ENCODE results near the gene OAF.
A peak's percentile ranks its signal among the peaks of the same experiment; 100 is the strongest.
"Not testable (repeated sequence)": the region's sequence is repeated elsewhere in the genome, so short reads cannot be mapped to it uniquely, and the experiment has no call there.

Gene OAF

DNA sequence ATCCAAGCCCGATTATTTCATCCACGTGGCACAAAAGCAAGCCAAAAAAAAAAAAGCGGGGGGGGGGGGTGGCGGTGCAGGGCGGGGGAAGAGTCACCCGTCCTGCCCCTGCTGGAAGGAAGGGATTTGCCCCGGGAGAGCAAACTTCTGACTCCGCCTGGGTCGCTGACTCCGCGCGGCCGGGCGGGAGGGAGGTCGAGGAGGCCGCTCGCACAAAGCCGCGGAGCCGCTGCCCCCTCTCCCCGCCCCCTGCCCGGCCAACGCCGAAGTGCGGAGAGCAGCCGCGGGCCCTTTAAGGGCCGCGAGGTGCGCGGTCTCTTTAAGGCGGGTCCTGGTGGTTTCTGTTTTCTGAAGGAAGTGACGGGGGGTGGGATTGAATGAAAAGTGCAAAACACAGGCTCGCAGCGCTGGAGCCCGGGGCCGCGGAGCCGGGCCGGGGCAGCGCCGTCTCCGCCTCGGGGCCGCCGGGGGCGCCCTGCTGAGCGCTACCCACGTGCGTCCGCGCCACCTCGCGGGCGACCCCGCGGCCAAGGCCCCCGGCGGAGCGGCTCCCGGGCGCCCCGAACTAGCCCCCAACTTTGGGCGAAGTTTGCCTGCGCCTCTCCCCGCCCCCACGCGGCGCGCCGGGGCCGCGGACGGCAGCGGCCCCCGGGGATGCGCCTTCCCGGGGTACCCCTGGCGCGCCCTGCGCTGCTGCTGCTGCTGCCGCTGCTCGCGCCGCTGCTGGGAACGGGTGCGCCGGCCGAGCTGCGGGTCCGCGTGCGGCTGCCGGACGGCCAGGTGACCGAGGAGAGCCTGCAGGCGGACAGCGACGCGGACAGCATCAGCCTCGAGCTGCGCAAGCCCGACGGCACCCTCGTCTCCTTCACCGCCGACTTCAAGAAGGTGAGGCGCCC lies at the start of gene OAF:
TSS of gene OAF (plus strand) at position 407 of the 896 bp plus-strand sequence. CDS start at position 655, 248 bp downstream.
- peak; percentile 27 for DNase-seq

- no peak for DNase-seq
These were observed 43.2 kb upstream of the OAF start for GRCh38 chr11:120167659-120168058.

DNA sequence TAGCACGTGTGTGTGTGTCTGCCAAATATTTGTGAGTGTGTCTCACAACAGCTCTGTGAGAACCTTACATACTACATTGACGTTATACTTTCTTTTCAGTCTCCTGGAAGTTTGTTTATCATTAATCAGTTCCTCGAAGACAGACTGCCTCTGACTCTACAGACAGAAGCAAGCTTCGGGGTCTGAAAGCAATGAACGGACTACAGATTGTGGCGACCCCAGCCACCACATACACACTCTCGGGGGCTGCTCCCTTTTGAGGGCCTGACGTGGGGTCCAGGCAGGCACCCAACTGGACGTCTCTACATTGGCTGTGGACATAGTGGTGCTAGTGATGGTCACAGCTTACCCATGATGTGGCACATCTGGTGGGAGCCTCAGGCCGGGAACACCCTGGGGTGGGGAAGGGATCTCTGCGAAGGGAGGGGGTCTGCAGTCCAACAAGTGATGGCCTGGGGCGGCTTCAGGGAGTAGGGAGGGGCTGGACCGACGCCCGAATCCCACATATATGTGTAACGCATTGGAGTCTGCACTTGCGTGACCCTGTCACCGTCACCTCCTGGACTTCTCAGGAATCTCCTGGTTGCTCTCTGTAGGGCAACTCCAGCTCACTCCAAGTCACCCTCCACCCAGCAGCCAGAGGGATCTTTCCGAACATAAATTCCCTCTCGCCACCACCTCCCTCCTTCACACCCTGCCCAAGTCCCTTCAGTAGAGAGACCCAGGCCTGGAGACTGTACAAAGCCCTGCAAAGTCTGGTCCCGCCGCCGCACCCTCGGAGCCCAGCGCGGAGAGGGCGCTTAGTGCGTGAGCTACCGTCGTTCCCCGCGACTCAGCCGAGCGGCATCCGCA lies 42.5 kb upstream of the OAF start:
- no peak for DNase-seq

DNA sequence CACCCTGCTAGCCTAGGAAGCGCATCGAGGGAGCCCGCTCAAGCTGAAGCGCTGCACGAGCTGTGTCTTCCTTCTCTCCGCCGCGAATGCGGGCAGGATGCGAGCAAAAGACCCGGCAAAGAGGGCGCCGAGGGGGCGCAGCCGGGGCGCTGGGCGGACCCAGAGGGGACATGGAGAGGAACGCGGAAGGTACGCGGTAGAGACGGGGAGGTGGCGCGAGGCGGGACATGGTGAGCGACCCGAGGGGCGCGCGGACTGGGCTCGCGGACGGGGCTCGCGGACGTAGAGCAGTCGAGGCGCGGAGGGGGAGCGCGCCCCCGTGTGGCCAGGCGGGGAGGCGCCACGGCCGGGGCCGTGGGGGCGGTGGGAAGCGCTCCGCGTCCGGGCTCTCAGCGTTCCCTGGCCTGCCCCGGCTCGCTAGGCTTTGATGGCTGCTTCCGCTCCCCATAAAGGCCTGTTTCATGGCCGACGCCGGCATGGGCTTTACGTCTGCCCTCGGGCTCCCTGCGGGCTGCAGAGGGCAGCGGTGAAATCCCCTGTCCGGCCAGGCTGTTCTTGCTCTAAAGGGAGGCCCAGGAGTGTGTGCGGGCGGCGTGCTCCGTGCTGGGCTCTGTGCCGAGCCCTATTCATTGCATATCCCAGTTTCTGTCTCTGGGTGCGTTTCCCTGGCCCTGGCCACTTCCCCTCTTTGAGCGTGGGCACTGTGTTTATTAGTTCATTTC lies 41.7 kb upstream of the OAF start:
- DNase-seq: peak; percentile 30

DNA sequence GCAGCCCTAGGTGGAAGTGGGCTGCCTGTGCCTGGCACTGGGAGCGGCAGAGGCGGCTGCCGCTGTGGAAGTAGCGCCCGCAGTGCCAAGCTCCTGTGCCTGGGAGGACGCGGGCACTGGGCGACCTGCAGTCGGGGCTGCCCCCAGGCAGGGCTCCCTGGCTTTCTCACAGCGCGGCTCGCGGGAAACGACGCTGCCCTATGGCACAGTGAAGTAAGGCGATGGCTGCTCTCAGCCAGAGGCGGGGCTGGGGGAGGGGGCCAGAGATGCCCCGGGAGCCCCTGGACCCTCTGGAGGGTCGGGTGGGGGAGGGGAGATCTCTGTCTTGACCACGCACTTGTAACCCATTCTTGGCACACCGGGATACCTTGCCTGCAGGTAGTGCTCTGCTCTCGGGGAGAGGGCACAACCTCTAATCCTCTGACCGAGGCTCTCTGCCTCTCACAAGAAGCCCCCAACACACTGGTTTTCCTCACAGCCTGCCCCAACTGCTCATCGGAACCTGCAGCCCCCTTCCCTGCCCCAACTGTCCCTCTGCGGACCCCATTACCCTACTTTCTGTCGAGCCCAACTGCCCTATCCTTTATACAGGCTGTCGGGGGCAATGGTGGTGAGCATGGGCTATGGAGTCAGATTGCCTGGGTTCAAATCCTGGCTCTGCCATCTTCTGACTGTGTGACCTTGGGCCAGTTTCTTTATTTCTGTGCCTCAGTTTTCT lies 40.7 kb upstream of the OAF start:
- DNase-seq: no peak

DNA sequence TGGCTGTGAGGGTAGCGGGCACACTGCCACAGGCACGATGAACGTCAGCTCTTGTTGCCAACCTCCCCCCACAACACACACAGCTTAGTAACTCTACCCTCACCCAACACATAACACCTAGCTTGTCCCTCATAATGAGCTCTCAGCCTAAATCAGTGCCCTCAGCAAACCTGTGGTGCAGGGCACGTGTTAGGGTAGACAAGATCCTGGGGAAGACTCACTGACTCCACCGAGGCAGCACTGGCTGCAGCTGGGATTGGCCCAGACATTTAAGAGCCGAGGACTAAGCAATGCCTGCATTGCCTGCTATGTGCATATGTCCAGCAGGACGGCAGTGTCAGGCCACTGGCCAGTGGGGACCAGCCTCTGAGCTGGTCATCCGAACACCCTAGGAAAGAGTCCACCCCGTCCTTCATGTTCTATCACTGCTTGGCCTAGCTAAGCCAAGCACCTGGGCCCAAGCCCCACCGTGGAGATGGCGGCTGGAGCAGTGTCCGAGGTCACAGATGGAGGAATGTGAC lies 40.0 kb upstream of the OAF start:
- DNase-seq: no peak

GRCh38 chr11:120172054-120172911 lies 38.5 kb upstream of the OAF start:
- DNase-seq: peak; percentile 12

GRCh38 chr11:120173019-120173705 lies 37.7 kb upstream of the OAF start:
- no peak for DNase-seq

DNA sequence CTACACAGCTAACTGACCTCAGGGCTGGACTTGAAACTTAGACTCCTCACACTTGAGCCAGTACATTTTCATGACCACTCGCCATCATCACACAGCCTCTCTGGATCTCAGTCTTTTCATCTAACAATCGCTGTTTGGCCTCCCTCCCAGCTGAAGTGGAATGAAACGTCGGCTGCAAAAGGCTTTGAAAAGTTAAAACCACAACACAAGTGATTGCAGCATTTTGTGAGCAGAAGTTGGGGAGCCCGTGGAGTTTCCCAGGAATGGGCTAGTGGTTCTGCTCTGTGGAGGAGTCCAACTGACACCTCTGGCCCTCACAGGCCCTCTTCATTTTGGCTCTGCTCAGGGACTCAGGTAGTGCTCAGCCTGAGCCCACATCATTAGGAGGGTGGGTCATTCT lies 37.0 kb upstream of the OAF start:
- DNase-seq: no peak

DNA sequence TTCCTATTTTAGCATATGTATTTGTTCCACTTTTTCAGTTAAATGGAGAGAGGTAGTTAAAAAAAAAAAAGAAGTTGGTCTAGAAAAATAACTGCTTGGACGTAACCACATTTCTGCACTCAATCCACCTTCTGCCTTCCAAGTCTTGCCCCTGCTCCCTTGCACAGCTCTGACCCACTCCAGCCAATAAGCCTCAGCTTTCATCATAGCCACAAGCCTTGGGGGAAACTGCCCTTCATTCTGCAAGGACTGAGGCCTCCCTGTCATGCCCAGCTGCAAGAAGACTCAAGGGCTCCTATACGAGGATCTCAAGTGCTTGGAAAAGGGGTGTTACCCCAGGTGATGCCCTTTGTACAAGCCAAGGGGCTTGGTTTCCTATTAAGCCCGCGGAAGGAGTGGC lies 36.0 kb upstream of the OAF start:
- no peak for DNase-seq

GRCh38 chr11:120178561-120179056 lies 32.2 kb upstream of the OAF start:
- no peak for DNase-seq

DNA sequence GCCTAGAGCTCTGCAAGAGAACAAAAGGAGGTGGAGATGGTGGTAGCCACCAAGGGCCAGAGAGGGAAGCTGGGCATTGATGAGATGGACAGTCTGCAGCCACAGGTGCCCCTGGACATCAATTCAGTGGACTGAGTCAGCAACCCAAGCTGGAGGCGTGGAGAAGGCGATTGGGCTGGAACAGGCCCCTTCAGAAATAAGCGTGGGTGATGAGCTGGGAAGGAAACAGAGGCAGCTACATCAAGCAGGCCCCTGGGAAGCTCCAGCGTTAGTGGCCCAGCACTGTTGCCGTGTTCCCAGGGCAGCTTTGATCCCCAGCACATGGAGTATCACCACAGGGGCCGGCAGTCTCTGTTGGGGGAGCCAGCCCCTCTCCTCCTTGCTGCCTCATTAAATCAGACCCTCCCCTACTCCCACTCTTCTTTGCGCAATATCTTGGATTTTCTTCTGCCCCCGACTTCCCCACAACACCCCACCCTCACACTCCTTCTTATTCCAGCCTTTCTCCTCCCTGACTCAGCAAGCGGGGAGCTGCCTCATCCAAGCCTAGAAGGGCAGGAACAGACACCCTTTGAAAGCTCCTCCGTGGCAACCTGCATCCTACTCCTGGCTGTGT lies 31.7 kb upstream of the OAF start:
- no peak for DNase-seq

- not testable (repeated sequence) for DNase-seq
These were observed 30.8 kb upstream of the OAF start for GRCh38 chr11:120180063-120180462.

DNA sequence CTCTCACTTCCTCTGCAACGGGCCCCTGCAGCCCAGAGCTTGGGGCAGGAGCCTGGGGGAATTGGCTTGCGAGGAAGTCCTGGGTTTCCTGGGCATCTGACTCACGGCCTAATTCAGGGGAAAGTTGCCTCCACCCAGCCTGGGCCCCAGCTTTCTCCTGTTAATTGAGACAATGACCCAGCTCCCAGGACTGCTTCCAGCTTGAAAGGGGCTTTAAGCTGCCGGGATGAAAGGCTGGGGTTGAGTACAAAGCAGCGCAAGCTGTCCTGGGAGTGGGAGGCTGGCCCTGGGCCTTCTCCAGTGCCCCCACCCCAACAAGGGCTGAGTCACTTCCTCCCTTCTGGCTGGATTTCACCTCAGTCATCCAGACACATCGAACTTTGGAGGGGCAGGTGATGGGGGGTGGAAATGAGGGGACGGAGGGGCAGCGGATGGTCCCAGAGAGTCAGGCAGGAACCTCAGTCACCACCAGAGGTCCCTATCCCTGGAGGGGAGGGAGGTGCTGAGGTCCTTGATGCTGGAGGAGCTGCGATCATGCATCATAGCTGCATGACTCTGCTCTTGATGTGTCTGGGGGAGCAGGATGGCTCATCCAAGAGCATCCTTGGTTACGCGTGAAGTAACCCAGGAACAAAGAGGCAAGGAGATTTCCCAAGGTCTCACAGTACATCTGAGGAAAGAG lies 30.1 kb upstream of the OAF start:
- DNase-seq: no peak

- DNase-seq: no peak
These were observed 29.4 kb upstream of the OAF start for GRCh38 chr11:120181376-120181975.

DNA sequence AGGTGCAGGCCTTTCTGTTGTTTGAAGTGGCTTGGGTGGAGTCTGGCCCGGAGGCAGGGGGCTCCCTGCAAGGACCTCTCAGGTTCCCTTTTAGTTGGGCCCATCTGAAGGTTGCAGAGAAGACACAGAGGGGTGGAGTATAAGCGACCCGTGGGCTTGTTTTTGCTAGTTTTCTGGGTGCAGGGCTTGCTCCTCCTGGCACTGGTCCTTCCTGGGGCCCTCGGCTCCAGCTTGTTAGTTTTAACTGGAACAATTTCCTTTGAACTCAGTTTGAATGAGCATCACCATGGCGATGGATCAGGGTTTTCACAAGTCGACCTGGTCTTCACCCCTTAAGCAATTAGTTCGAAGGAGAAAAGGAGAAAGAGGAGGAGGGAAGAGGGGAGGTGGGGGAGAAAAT lies 28.5 kb upstream of the OAF start:
- no peak for DNase-seq

DNA sequence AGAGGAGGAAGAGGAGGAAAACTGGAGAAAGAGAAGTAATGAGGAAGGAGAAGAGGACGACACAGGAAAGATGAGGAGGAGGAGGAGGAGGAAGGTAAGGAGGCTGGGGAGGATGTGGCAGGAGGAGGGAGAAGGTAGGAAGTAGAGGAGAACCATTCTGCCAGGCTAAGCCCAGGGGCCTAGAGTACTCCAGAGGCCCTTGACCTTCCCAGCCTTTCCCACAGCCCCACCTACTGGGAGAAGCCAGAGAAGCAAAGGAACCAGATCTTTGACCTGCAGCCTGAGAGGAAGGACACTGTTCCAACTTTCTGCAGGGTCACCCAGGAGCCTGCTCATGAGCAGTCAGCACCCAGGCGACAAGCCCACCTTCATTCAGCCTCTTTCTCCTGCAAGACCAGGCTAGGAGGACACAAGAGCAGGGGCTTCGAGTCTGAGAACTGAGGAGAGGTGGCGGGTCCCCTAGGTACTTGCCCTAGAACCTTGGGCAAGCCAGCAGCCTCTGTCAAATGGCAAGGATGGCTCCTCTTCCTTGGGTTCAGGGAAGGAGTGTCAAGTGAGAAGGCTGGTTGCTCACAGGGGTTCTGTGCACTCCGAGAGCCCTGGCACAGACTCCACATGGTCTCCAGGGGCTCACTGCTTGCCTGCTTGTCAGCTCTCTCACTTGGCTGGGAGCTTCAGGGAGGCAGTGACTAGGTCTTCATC lies 27.9 kb upstream of the OAF start:
- no peak for DNase-seq

DNA sequence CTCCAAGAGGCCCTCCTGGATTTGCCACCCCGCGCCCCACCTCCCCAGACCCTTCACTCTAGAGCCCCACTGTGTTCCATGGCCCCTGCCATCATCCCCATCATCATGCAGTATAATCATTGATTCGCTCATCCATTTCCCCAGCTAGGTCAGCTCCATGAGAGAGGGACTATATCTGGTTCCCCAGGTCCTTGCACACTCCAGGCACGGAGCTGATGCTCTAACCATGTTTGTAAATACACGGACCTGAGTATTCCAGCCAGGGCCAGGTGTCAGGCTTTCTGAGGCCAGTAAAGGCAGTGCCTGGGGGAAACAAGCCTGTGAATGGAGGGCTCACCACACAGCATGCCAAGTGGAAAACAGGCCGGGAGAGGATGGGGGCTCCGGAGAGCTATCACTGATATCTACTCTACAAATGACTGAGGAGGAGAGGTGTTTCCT lies 27.1 kb upstream of the OAF start:
- DNase-seq: no peak

Data from activated T-cell treated with anti-CD3 and anti-CD28 coated beads for 4 hours (primary cell).